HG03066 (cell line): ENCODE data around the gene A2M.

ENCODE experiments used
- ATAC-seq: cut with Tn5 transposase; IDR thresholded peaks from one replicate; pipeline ENCODE4 v1.9.1; 2021; ENCODE audit warnings: low read depth; ENCODE audit not compliant: unreplicated experiment

The A2M gene

GRCh38 chr12:9101018-9101687 is 14.6 kb downstream of the A2M start:
- ATAC-seq: no peak

GRCh38 chr12:9099552-9100190 is 16.0 kb downstream of the A2M start:
- ATAC-seq: no peak

- ATAC-seq: no peak
Measured at GRCh38 chr12:9098463-9099026, 17.2 kb downstream of the A2M start.

- ATAC-seq: no peak
Measured at GRCh38 chr12:9098115-9098452, 17.6 kb downstream of the A2M start.

GRCh38 chr12:9096563-9097176 is 19.0 kb downstream of the A2M start:
- no peak for ATAC-seq

- ATAC-seq: no peak
Measured at GRCh38 chr12:9095322-9095721, 20.4 kb downstream of the A2M start.

GRCh38 chr12:9094512-9095206 is 21.1 kb downstream of the A2M start:
- ATAC-seq: no peak

- ATAC-seq: no peak
Measured at GRCh38 chr12:9091891-9092598, 23.7 kb downstream of the A2M start.

GRCh38 chr12:9090220-9090619 is 25.5 kb downstream of the A2M start:
- ATAC-seq: no peak

- no peak for ATAC-seq
Measured at GRCh38 chr12:9087087-9087835, 28.5 kb downstream of the A2M start.

- no peak for ATAC-seq
Measured at GRCh38 chr12:9086087-9086486, 29.6 kb downstream of the A2M start.

- no peak for ATAC-seq
Measured at GRCh38 chr12:9084417-9084816, 31.3 kb downstream of the A2M start.

GRCh38 chr12:9083793-9084192 is 31.9 kb downstream of the A2M start:
- no peak for ATAC-seq

- ATAC-seq: no peak
Measured at GRCh38 chr12:9081667-9082427, 33.9 kb downstream of the A2M start.

GRCh38 chr12:9079883-9080675 is 35.6 kb downstream of the A2M start:
- no peak for ATAC-seq

GRCh38 chr12:9079082-9079481 is 36.6 kb downstream of the A2M start:
- no peak for ATAC-seq

GRCh38 chr12:9077152-9078031 is 38.3 kb downstream of the A2M start:
- no peak for ATAC-seq
